Activated CD4-positive, alpha-beta T cell treated with anti-CD3 and anti-CD28 coated beads, Interleukin-2, amount 50 U/mL, for 4 hours (primary cell): ENCODE results near the gene FYN.
"Not testable (repeated sequence)": the region's sequence is repeated elsewhere in the genome, so short reads cannot be mapped to it uniquely, and the experiment has no call there.

Experiments
- DNase-seq, 2 experiments: peaks; one replicate each; pipeline ENCODE4 v3.0.0-alpha.2; 2020

The FYN gene

GRCh38 chr6:111651185-111652034 is 221.8 kb downstream of the FYN start:
- DNase-seq, result no peak

- no peak for DNase-seq
Measured at GRCh38 chr6:111650049-111650448, 223.2 kb downstream of the FYN start.

GRCh38 chr6:111648100-111648499 is 225.2 kb downstream of the FYN start:
- DNase-seq, result no peak

- no peak for DNase-seq
Measured at GRCh38 chr6:111646942-111647341, 226.3 kb downstream of the FYN start.

- DNase-seq, result no peak
Measured at GRCh38 chr6:111646034-111646433, 227.2 kb downstream of the FYN start.

- no peak for DNase-seq
Measured at GRCh38 chr6:111644893-111645430, 228.3 kb downstream of the FYN start.

GRCh38 chr6:111642463-111643158 is 230.6 kb downstream of the FYN start:
- DNase-seq, result no peak

GRCh38 chr6:111639266-111639665 is 234.0 kb downstream of the FYN start:
- no peak for DNase-seq

GRCh38 chr6:111634981-111635380 is 238.3 kb downstream of the FYN start:
- not testable (repeated sequence) for DNase-seq

GRCh38 chr6:111633822-111634221 is 239.4 kb downstream of the FYN start:
- no peak for DNase-seq

GRCh38 chr6:111632468-111633247 is 240.6 kb downstream of the FYN start:
- no peak for DNase-seq

GRCh38 chr6:111631903-111632460 is 241.3 kb downstream of the FYN start:
- no peak for DNase-seq

GRCh38 chr6:111631018-111631417 is 242.2 kb downstream of the FYN start:
- no peak for DNase-seq

- no peak for DNase-seq
Measured at GRCh38 chr6:111628142-111628850, 245.0 kb downstream of the FYN start.

GRCh38 chr6:111626441-111626840 is 246.8 kb downstream of the FYN start:
- no peak for DNase-seq

- no peak for DNase-seq
Measured at GRCh38 chr6:111625461-111626391, 247.5 kb downstream of the FYN start.

- DNase-seq, result no peak
Measured at GRCh38 chr6:111625099-111625416, 248.2 kb downstream of the FYN start.

- DNase-seq, result no peak
Measured at GRCh38 chr6:111624401-111625098, 248.7 kb downstream of the FYN start.

- no peak for DNase-seq
Measured at GRCh38 chr6:111623046-111623718, 250.1 kb downstream of the FYN start.

- no peak for DNase-seq
Measured at GRCh38 chr6:111620169-111620568, 253.1 kb downstream of the FYN start.
